MCF 10A (cell line): ENCODE results near the gene ST6GAL1. TPM values are rescaled to one million over a fixed set of nuclear protein-coding genes. Genes with fewer than 3 reads are reported as not detected.

Experiments used
- BruUV-seq: library from RNA; stranded (reverse); fragments of 400-500 nt; replicated peaks from 2 replicates; lab custom pipeline; 2021; lab: Mats Ljungman, UMichigan
- CTCF ChIA-PET: fragments of 300-600 bp; sonication (Branson Sonifier 250); formaldehyde crosslinking; extraction: SDS; loops from one replicate; lab custom pipeline; 2021; ENCODE audit warnings: antibody characterized with exemption, inconsistent platforms; lab: Yijun Ruan, JAX
- POLR2A ChIA-PET: fragments of 300-600, 350-650 bp; sonication (Branson Sonifier 250); formaldehyde crosslinking; extraction: SDS; loops from one replicate; lab custom pipeline; 2020; ENCODE audit warnings: antibody characterized with exemption, inconsistent platforms; lab: Yijun Ruan, JAX
- DNase-seq: peaks from one replicate; pipeline ENCODE4 v3.0.0-alpha.2; 2018; ENCODE audit not compliant: unreplicated experiment
- H3K27ac Mint-ChIP-seq: one replicate; pipeline ENCODE4 v1.8.0; 2022; ENCODE audit warnings: mild to moderate bottlenecking, low read depth, mixed read lengths; ENCODE audit not compliant: unreplicated experiment
- H3K27me3 Mint-ChIP-seq: one replicate; pipeline ENCODE4 v1.8.0; 2022; ENCODE audit warnings: mixed read lengths; ENCODE audit not compliant: insufficient read depth, unreplicated experiment
- H3K36me3 Mint-ChIP-seq: one replicate; pipeline ENCODE4 v1.8.0; 2022; ENCODE audit warnings: mild to moderate bottlenecking, moderate library complexity, mixed read lengths; ENCODE audit not compliant: insufficient read depth, unreplicated experiment
- H3K4me1 Mint-ChIP-seq: one replicate; pipeline ENCODE4 v1.8.0; 2022; ENCODE audit warnings: mixed read lengths; ENCODE audit not compliant: insufficient read depth, unreplicated experiment
- H3K4me3 Mint-ChIP-seq: one replicate; pipeline ENCODE4 v1.8.0; 2022; ENCODE audit warnings: mild to moderate bottlenecking, moderate library complexity, mixed read lengths; ENCODE audit not compliant: unreplicated experiment
- H3K9me3 Mint-ChIP-seq: one replicate; pipeline ENCODE4 v1.8.0; 2022; ENCODE audit warnings: mixed read lengths; ENCODE audit not compliant: unreplicated experiment
- CTCF ChIP-seq: fragments of 200-600 bp; IDR thresholded peaks from one replicate; pipeline ENCODE4 v1.8.0; 2022; ENCODE audit warnings: antibody characterized with exemption, mild to moderate bottlenecking; ENCODE audit not compliant: unreplicated experiment
- intact Hi-C: fragments of 100-400 bp; cut with micrococcal nuclease; formaldehyde crosslinking; loops from 2 replicates; pipeline ENCODE4 v1.14.1; 2022
- total RNA-seq: library from RNA; stranded (reverse); gene quantifications from 2 replicates; pipeline ENCODE4 v1.2.3, GENCODE V29; 2022

Gene ST6GAL1
- total RNA-seq, 1 experiment from 2014 or later: 18.8 TPM

GRCh38 chr3:187064210-187065115 lies 134.1 kb downstream of the ST6GAL1 start:
- peaks cover 43% of the 10 kb centered on the region for H3K4me1 Mint-ChIP-seq
- no peaks in the 10 kb centered on the region for H3K36me3 Mint-ChIP-seq
- ChIA-PET CTCF (interaction anchor here (0.6 to 2.3 kb wide), 7 partner anchors 37 to 216 kb away, joined by 3 to 9 read pairs (median 3); no protein-coding TSS in a partner anchor), POLR2A (interaction anchor here (0.7 kb wide), 1 partner anchor 124 kb away, joined by 4 read pairs; no protein-coding TSS in a partner anchor)
- intact Hi-C loops: loop anchor here (5.0 kb wide), 1 partner anchor 132 kb away; the partner anchor contains the start of gene ST6GAL1
- H3K27me3 Mint-ChIP-seq: no peaks in the 10 kb centered on the region
- H3K9me3 Mint-ChIP-seq: peaks cover 1% of the 10 kb centered on the region
- no peak for TF ChIP-seq CTCF
- peak; percentile 88 for DNase-seq
- BruUV-seq: no TSS peak
- peak overlapping the region; percentile 45 for H3K4me3 Mint-ChIP-seq
- peak overlapping the region; percentile 92 for H3K27ac Mint-ChIP-seq

- peak; percentile 19 for TF ChIP-seq CTCF
- no peaks in the 10 kb centered on the region for H3K27me3 Mint-ChIP-seq
- no peak overlapping the region for H3K27ac Mint-ChIP-seq
- ChIA-PET CTCF (interaction anchor here (0.6 to 2.1 kb wide), 2 partner anchors 98 to 595 kb away, joined by 6 to 7 read pairs; no protein-coding TSS in a partner anchor), POLR2A (interaction anchor here (0.6 to 1.2 kb wide), 2 partner anchors 151 to 1391 kb away, joined by 3 read pairs; no protein-coding TSS in a partner anchor)
- peaks cover 7% of the 10 kb centered on the region for H3K9me3 Mint-ChIP-seq
- H3K4me1 Mint-ChIP-seq: peaks cover 48% of the 10 kb centered on the region
- H3K4me3 Mint-ChIP-seq: no peak overlapping the region
- no TSS peak for BruUV-seq
- peaks cover 5% of the 10 kb centered on the region for H3K36me3 Mint-ChIP-seq
- intact Hi-C loops: loop anchor here (2.0 kb wide), 1 partner anchor 218 kb away; no protein-coding TSS in a partner anchor
- DNase-seq: peak; percentile 83
Measured at GRCh38 chr3:187066228-187066995, 136.1 kb downstream of the ST6GAL1 start.

- intact Hi-C loops: no loop called here
- CTCF ChIA-PET: interaction anchor here (0.5 to 1.6 kb wide), 3 partner anchors 9 to 260 kb away, joined by 3 to 7 read pairs (median 4); no protein-coding TSS in a partner anchor
- no peak overlapping the region for H3K4me3 Mint-ChIP-seq
- H3K9me3 Mint-ChIP-seq: peaks cover 7% of the 10 kb centered on the region
- no peak for TF ChIP-seq CTCF
- peaks cover 25% of the 10 kb centered on the region for H3K4me1 Mint-ChIP-seq
- POLR2A ChIA-PET: interaction anchor here (1.4 kb wide), 1 partner anchor 24 kb away, joined by 3 read pairs; no protein-coding TSS in a partner anchor
- H3K36me3 Mint-ChIP-seq: peaks cover 5% of the 10 kb centered on the region
- BruUV-seq: no TSS peak
- DNase-seq: no peak
- no peak overlapping the region for H3K27ac Mint-ChIP-seq
- H3K27me3 Mint-ChIP-seq: no peaks in the 10 kb centered on the region
Measured at GRCh38 chr3:187068787-187069186, 138.5 kb downstream of the ST6GAL1 start.
